Measurements from ENCODE around the gene DIDO1. TPM values are rescaled to one million over a fixed set of nuclear protein-coding genes. Genes with fewer than 3 reads are reported as not detected.

DIDO1 gene
- polyA plus RNA-seq, 6 donors from 2014 or later, result 24.3 to 39.9 (median 28.3) TPM

DNA sequence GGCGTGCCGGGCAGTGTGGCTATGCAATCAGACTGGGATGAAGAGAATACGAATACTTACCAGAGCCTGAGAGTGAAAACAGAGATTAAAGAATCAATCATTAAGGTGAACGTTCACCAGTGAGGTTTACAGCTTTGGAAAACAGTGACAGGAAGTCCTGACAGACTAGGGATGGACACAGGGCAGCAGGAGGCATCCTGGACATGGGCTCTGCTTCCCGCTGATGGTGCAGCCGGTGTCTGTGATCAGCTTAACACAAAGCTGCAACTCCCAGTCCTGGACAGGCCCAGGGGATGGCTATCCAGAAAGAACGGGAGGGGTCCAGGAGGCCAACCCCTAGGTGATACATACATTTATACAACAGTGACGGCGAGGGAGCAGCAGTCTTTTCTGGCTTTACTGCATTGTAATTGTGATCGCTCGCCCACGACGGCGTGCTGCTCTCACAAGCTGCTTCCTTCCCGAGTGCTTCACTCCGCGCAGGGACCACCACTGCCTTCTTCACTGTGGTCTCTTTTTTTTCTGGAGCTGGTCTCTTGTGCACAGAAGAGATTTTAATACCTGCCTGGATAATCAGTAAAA is 20.7 kb downstream of the DIDO1 start:
- Mint-ChIP-seq H3K4me3 (no peak overlapping the region), H3K36me3 (peaks cover 19% of the 10 kb centered on the region in 2 donors), H3K27me3 (no peaks in the 10 kb centered on the region), H3K9me3 (no peaks in the 10 kb centered on the region), H3K27ac (peak overlapping the region in 1 of 6 donors; percentile 48), H3K4me1 (peaks cover 0 to 13% (median 7%) of the 10 kb centered on the region in 3 donors)
- ATAC-seq (ENCODE audit: low read depth in 2 of 2) (no peak), DNase-seq (no peak)

DNA sequence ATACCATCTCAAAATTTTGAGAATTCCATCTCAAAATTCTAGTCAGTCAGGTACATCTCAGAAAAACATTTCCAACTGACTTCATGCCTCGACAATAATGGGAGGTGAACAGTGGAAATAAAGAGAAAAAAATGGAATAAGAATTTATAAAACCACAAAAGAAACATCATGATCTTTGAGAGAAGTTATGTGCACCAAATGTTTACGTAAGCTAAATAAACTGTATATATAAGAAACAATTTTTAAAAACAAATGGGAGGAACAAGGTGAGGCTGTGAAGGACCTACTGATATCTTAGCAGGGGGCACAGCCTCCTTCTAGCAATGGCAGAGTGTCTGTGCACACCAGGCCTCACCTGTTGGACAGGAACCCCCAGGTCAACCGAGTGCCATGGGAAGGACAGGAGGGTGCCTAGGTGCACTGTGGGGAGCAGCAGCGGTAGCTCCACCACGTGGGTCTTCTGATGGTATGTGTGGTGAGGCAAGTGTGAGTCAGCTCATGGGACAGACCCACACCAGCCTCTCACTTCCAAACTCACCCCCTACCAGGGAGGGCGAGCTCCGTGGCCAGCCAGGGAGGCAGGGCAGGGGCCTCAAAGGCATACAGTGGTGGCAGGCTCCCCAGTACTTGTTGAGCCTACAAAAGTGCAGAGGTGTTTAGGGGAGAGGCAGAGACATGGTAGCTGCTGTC is 23.2 kb downstream of the DIDO1 start:
- ATAC-seq (ENCODE audit: low read depth in 2 of 2) (no peak), DNase-seq (no peak)
- H3K36me3 Mint-ChIP-seq, result peaks cover 10 to 13% of the 10 kb centered on the region in 2 donors
- H3K4me3 Mint-ChIP-seq, result no peak overlapping the region
- H3K9me3 Mint-ChIP-seq, result no peaks in the 10 kb centered on the region
- no peak overlapping the region for H3K27ac Mint-ChIP-seq
- H3K27me3 Mint-ChIP-seq, result no peaks in the 10 kb centered on the region
- peaks cover 17 to 29% (median 19%) of the 10 kb centered on the region in 3 donors for H3K4me1 Mint-ChIP-seq

DNA sequence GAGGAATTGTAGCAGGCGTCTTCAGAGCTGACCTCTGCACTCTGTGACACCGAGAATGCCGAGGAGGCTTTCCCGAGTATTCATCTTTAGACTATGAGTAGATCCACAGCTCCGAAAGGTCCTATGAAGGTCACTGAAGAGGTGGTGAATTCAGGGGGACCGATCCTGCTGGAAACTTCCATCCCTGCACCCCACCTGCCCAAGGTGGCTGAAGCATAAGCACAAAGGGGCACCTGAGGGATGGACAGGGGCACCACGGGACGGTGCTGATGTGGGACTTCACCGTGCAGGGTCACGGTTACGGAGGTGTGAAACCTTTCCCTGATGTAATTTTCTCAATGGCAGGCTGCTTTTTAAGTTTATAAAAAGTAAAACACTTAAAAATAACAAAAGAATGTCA is 24.4 kb downstream of the DIDO1 start:
- Mint-ChIP-seq H3K27ac (peak overlapping the region in 2 of 6 donors; percentile 37 to 75), H3K36me3 (peaks cover 10 to 13% of the 10 kb centered on the region in 2 donors), H3K4me3 (no peak overlapping the region), H3K27me3 (no peaks in the 10 kb centered on the region), H3K4me1 (peaks cover 18 to 27% (median 25%) of the 10 kb centered on the region in 3 donors), H3K9me3 (no peaks in the 10 kb centered on the region)
- no peak for DNase-seq
- ATAC-seq (ENCODE audit: low read depth in 2 of 2), result no peak

DNA sequence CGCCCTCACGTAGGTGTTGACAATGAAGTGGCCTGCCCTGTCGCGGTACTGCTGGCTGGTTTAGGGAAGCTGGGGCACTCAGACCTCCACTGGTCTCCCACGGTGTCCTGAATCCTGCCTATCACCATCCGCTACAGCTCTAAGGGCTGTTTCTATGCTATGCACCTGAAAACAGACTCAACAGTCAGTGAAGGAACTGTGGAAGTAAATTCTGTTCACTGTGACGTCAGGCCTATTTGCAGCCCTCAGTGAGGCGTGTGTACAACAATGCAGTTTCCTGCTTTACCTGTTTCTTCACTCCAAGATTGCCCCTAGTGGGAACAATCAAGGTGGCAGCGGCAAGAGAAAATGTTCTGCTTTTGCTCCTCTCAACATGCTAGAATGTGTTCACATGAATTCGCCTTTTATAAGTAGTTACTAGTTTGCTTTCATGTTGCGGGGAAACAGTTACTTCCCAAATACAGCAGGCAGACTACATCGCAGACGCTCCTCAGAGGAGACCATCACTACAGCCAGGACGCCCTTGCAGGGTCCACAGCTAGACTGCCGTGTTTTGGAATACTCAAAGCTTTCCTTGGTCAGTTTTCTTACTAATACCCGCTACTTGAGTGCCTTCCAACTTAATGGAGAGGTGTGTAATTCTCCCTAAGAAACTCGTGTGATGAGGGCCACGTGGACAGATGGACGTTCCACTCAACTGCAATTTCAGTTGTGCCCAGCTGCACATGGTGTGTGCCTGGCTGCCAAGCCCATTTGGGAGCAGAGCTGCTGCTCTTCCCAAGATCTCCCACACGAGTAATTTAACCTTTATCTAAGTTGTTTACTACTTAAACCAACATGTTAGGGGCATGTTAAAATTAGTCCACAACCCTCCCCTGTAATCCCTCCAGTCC is 25.4 kb downstream of the DIDO1 start:
- Mint-ChIP-seq H3K4me1 (peaks cover 18 to 27% (median 25%) of the 10 kb centered on the region in 3 donors), H3K9me3 (no peaks in the 10 kb centered on the region), H3K36me3 (peaks cover 10 to 13% of the 10 kb centered on the region in 2 donors), H3K27me3 (no peaks in the 10 kb centered on the region), H3K27ac (peak overlapping the region in 4 of 6 donors; percentile 42 to 75 (median 60)), H3K4me3 (no peak overlapping the region)
- ATAC-seq (ENCODE audit: low read depth in 2 of 2), result peak; percentile 32 to 45
- no peak for DNase-seq

DNA sequence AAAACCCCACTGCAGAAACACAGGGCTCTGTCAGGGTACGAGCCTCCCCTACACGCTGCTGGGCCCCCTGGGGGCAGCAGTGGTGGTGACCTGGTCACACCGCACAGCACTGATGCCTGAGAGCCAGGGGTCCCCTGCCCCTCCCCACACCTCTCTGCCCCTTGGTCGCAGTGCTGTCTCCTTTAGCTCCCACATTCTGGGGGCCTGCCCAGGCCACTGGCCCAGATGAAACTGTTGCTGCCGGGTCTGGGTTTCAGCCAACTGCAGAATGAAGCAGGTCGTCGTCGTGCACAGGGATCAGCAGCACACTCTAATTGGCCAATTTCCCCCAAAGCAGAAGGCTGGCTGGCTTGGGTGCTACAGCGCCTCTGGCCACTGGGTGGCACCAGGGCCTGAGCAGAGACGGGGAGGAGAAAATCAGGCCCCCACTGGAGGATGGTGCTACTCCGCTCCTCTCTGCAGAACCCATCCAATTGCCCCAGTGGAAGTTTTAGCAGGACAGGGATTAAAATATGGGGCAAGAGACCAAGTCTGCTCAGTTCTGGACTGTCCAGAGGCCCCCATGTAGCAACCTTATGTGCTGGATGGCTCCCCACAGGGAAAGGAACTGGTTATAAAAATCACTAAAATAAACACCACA is 26.1 kb downstream of the DIDO1 start:
- DNase-seq (peak; percentile 74), ATAC-seq (ENCODE audit: low read depth in 2 of 2) (peak; percentile 90 to 93)
- Mint-ChIP-seq H3K36me3 (peaks cover 10 to 13% of the 10 kb centered on the region in 2 donors), H3K27me3 (no peaks in the 10 kb centered on the region), H3K9me3 (no peaks in the 10 kb centered on the region), H3K4me3 (peak overlapping the region in 5 of 8 donors; percentile 9 to 69 (median 23)), H3K4me1 (peaks cover 18 to 27% (median 25%) of the 10 kb centered on the region in 3 donors), H3K27ac (peak overlapping the region in 5 of 6 donors; percentile 17 to 82 (median 70))

DNA sequence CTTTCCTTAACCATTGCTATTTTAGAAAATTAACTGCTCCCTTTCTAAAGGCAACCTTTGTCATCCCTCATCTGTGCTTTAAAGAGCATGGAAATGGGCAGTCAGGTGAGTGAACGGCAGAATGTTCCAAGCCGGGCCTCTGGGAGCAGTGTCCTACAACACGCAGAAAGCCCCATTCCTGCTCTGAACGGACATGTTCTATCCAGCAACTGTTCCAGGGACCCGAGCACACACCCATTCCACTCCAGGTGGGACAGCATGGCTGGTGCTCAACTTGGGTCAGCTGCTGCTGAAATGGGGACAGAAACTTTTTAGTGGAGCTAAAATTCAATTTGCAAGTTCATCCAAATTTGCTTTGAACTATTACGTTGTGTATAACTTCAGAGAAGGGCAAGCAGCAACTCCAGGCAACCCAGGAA is 26.7 kb downstream of the DIDO1 start:
- H3K36me3 Mint-ChIP-seq, result peaks cover 5 to 11% of the 10 kb centered on the region in 2 donors
- H3K27ac Mint-ChIP-seq, result peak overlapping the region in 3 of 6 donors; percentile 63 to 82 (median 70)
- H3K4me1 Mint-ChIP-seq, result peaks cover 18 to 27% (median 25%) of the 10 kb centered on the region in 3 donors
- DNase-seq (no peak), ATAC-seq (ENCODE audit: low read depth in 2 of 2) (no peak)
- no peaks in the 10 kb centered on the region for H3K9me3 Mint-ChIP-seq
- no peak overlapping the region for H3K4me3 Mint-ChIP-seq
- no peaks in the 10 kb centered on the region for H3K27me3 Mint-ChIP-seq

DNA sequence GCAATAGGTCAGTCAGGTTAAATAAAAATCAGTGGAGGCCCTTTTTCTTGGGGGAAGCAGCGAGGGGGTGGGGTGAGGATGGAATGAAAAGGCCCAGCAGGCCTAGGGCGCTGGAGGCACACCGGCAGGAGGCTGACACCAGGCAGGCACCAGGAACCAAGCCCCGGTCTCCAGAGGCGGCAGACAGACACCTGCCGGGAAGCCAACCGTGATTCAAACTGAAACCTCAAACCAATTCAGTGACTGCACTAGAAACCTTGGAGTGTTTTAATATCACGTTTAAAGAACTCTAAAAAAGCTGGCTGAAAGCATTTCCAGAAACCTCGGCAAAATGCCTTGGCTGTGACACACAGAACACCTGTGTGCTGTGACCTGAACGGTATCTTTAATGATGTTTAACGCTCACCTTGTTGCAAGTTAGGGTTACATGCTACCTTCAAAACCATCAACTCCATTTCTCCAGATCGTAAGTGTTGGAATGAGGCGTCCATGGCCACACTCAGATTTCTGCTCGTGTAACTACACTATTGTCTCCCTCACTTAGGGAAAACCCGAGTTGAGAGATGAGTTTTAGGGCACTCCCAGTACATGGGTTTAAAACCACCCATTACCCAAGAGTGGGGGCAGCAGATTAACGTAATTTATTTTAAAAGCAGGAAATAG is 27.2 kb downstream of the DIDO1 start:
- no peak overlapping the region for H3K4me3 Mint-ChIP-seq
- peaks cover 18 to 27% (median 25%) of the 10 kb centered on the region in 3 donors for H3K4me1 Mint-ChIP-seq
- no peak for DNase-seq
- H3K27me3 Mint-ChIP-seq, result no peaks in the 10 kb centered on the region
- H3K36me3 Mint-ChIP-seq, result peaks cover 4 to 11% of the 10 kb centered on the region in 2 donors
- no peaks in the 10 kb centered on the region for H3K9me3 Mint-ChIP-seq
- peak overlapping the region in 2 of 6 donors; percentile 16 to 17 for H3K27ac Mint-ChIP-seq
- ATAC-seq (ENCODE audit: low read depth in 2 of 2), result no peak

DNA sequence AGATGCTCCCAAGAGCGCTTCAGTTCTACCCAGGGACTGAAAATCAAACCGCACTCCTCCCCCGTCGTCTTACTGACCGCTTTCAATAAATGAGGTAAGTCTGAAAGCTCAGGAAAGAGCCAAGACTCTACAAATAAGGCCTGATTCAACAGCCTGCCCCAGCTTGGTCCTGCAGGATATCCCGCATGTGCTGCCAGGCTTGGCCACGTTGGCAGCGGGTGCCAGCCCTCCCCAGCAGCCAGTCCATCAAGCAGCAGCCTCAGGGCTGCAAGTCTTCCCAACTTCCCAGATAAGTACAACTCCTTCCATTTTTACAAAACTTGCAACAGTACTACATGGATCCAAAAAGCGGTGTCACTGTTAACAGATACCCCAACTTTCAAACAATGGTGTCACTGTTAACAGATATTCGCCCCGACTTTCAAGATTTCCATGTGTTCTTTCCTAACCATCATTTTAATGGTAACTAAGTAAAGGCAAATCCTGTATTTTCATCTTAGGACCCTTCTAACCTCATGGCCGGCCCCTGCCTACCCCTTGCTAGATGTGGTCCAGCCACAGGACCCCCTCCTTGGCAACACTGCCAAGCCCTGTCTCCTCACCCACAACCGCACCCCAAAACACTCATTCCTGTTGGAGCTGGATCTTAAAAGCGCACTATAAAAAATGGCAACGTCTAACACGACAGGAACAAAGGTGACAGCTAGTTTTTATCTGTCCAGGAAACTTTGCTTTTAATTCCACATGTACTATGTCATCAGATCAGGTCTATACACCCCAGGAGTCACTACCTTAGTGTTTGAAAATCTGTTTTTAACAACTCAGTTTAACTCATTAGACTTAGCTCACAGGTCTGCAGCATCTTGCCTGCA is 28.0 kb downstream of the DIDO1 start:
- DNase-seq (no peak), ATAC-seq (ENCODE audit: low read depth in 2 of 2) (no peak)
- peaks cover 0 to 11% of the 10 kb centered on the region in 2 donors for H3K36me3 Mint-ChIP-seq
- H3K9me3 Mint-ChIP-seq, result no peaks in the 10 kb centered on the region
- no peaks in the 10 kb centered on the region for H3K27me3 Mint-ChIP-seq
- H3K4me3 Mint-ChIP-seq, result no peak overlapping the region
- H3K4me1 Mint-ChIP-seq, result peaks cover 18 to 27% (median 25%) of the 10 kb centered on the region in 3 donors
- peak overlapping the region in 1 of 6 donors; percentile 44 for H3K27ac Mint-ChIP-seq

DNA sequence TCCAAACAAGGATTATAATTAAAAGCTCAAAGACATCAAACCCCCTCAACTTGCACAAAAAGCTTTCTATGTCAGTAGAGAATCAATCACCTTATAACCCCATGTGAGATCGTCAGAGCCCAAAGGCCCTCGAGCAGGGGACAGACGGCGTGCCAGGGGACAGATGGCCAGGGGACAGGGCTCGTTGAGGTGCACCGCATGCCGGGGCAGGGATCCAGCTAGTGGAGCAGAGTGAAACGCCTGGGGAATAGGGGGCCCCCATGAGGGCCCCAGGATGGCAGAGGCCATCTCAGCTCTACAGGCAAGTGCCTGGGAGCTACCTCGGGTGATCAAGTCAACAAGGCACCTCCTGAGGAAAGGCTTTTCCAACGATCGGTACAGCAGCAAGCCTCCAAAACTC is 28.6 kb downstream of the DIDO1 start:
- Mint-ChIP-seq H3K27me3 (no peaks in the 10 kb centered on the region), H3K36me3 (peaks cover 0 to 11% of the 10 kb centered on the region in 2 donors), H3K4me1 (peaks cover 18 to 27% (median 25%) of the 10 kb centered on the region in 3 donors), H3K4me3 (no peak overlapping the region), H3K9me3 (no peaks in the 10 kb centered on the region), H3K27ac (peak overlapping the region in 1 of 6 donors; percentile 72)
- no peak for DNase-seq
- ATAC-seq (ENCODE audit: low read depth in 2 of 2), result no peak

DNA sequence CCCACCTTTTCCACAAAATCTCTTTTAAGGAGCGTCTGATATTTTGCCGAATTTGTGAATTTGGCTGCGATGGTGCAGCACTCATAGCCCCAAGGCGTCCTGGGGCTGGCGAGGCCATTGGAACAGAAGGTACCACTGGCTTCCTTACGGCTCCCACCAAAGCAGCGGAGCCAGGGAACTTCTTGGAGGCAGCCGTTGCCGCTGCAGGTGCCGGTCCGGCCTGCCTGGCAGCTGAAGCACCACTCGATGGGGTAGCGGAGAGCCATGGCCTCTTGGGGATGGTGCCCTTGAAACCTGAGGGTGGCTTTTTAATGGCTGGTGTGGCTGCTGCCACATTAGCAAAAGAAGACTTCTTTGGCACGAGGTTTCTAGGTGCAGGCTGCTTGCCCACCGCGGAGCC is 29.8 kb downstream of the DIDO1 start:
- peaks cover 0 to 11% of the 10 kb centered on the region in 2 donors for H3K36me3 Mint-ChIP-seq
- DNase-seq, result no peak
- no peaks in the 10 kb centered on the region for H3K27me3 Mint-ChIP-seq
- H3K4me3 Mint-ChIP-seq, result no peak overlapping the region
- H3K4me1 Mint-ChIP-seq, result peaks cover 18 to 27% (median 25%) of the 10 kb centered on the region in 3 donors
- H3K9me3 Mint-ChIP-seq, result no peaks in the 10 kb centered on the region
- ATAC-seq (ENCODE audit: low read depth in 2 of 2), result no peak
- H3K27ac Mint-ChIP-seq, result peak overlapping the region in 1 of 6 donors; percentile 29

DNA sequence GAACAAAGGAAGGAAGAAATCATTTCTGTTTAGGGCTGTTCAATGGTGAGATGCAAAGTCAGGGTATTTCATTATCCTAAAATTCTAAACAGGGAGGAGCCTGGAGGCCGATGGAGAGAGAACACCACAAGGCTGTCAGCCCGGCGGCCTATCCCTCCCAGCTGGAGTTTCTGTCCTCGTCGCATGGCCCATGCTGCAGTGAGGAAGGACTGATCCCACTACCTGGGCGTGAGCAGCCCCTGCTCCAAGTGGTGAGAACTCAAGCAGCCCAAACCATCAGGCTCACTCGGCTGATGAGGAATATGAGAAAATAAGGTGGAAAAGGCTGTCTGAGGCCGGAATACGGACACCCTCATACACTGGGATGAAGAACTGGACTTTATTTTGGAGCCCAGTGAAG is 30.8 kb downstream of the DIDO1 start:
- Mint-ChIP-seq H3K27ac (no peak overlapping the region), H3K4me1 (peaks cover 18 to 27% (median 22%) of the 10 kb centered on the region in 3 donors), H3K27me3 (no peaks in the 10 kb centered on the region)

DNA sequence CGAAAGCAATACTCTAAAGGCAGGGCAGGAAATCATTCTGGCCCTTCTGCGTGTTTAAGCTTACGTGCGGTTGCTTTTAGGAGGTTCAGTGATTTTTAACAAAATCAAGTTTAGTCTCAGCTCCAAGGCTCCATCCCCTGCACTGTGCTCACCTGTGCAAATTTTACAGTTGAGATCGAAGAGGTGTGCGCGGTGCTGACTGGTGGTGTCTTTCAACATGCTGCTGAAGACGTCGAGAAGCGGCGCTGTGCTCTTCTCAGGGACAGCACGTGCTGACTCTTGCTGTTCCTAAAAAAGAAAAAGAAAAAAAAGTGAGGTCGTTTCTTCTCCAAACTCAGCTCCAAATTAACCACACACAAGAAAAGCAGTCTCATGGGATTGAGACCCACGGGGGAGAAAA is 32.0 kb downstream of the DIDO1 start:
- Mint-ChIP-seq H3K4me3 (no peak overlapping the region), H3K36me3 (peaks cover 6 to 11% of the 10 kb centered on the region in 2 donors), H3K9me3 (no peaks in the 10 kb centered on the region), H3K4me1 (peaks cover 9 to 16% (median 11%) of the 10 kb centered on the region in 3 donors), H3K27ac (no peak overlapping the region), H3K27me3 (no peaks in the 10 kb centered on the region)
- no peak for ATAC-seq (ENCODE audit: low read depth in 2 of 2)
- DNase-seq, result no peak

More for the DNA sequence above, 30.8 kb downstream of the DIDO1 start:
- H3K4me3 Mint-ChIP-seq, result no peak overlapping the region
- no peaks in the 10 kb centered on the region for H3K9me3 Mint-ChIP-seq
- no peak for DNase-seq
- no peak for ATAC-seq (ENCODE audit: low read depth in 2 of 2)
- H3K36me3 Mint-ChIP-seq, result peaks cover 6 to 11% of the 10 kb centered on the region in 2 donors

All from naive B cell (primary cell).